GM18951 (cell line): ENCODE data around the gene GALNT9.

Experiments used
- POLR2A ChIP-seq: IDR thresholded peaks from 4 replicates; pipeline ENCODE4 v1.6.1; 2011; ENCODE audit warnings: mild to moderate bottlenecking; ENCODE audit not compliant: insufficient read length, insufficient read depth; ENCODE audit errors: extremely low read depth
- in situ Hi-C: fragments of 300-500 bp; cut with MboI; formaldehyde crosslinking; loops from one replicate; pipeline ENCODE4 v1.12.0; 2022; ENCODE audit warnings: low sequenced_read_pairs, mixed read lengths, inconsistent platforms; ENCODE audit not compliant: unreplicated experiment

Gene GALNT9

GRCh38 chr12:132279184-132279889 lies 50.1 kb downstream of the GALNT9 start:
- no peak for TF ChIP-seq POLR2A
- in situ Hi-C loops: no loop called here

GRCh38 chr12:132278401-132279183 lies 50.8 kb downstream of the GALNT9 start:
- no peak for TF ChIP-seq POLR2A
- in situ Hi-C loops: no loop called here

GRCh38 chr12:132277949-132278348 lies 51.4 kb downstream of the GALNT9 start:
- in situ Hi-C loops: no loop called here
- TF ChIP-seq POLR2A: no peak

GRCh38 chr12:132277374-132277941 lies 51.9 kb downstream of the GALNT9 start:
- TF ChIP-seq POLR2A: no peak
- in situ Hi-C loops: no loop called here

DNA sequence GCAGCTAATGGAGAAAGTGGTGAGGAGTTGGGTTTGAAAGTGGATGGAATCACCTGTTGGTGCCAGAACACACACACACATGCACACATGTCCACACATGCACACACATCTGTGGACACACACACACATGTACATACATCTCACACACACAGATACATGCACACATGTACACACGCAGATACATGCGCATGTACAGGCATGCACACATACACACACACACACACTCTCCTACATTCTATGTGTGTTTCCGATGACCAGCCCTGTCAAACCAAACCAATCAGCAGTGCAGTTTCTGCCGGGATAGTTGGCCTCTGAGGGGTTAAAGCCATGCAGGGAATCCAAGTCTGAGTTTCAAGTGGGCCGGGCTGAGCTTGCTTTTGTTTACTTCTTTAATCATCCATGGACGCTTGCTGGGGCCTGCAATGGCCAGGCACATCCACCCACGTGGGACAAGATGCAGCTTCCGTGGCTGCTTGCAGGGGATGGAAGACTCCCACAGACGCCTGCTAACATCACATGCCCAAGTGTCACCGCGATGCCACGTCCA lies 52.5 kb downstream of the GALNT9 start:
- in situ Hi-C loops: no loop called here
- no peak for TF ChIP-seq POLR2A

GRCh38 chr12:132276066-132276826 lies 53.1 kb downstream of the GALNT9 start:
- no peak for TF ChIP-seq POLR2A
- in situ Hi-C loops: no loop called here

DNA sequence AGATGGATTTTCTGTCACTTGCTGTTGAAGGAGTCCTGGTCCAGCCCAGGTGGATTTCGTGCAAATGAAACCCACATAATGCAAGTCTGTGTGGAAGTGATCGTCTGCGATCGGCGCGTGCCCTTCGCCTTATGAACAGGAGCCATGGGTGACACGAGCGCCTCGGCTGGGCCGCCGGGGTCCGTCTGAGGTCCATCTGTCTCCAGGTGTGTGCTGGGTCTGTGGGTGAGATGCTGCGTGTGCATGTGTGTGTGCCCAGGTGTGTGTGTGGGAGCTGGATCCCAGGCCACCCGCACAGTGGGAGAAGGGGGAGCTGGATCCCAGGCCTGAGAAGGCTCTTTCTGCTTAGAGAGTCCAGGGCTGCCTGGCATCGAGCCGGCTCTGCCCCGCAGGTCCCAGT lies 53.8 kb downstream of the GALNT9 start:
- in situ Hi-C loops: no loop called here
- no peak for TF ChIP-seq POLR2A

DNA sequence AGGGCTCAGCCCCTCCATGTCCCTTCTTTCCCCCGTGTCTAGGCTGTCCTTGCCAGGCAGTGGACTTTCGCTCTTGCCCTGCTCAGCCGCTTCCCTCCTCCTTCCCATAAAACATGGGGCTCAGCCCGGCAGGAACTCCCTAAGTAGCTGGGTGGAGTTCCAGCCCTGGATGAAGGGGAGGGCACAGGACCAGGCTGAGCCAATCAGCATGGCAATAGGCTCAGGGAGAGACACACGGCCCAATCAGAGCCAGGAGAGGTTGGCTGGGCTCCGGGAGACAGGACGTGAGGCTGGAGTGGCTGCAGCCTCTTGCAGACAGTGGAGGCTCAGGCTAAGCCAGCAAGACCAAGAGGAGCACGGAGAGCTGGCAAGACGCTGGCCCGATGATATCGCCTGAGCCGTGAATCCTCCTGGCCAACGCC lies 54.3 kb downstream of the GALNT9 start:
- in situ Hi-C loops: no loop called here
- no peak for TF ChIP-seq POLR2A

- TF ChIP-seq POLR2A: no peak
- in situ Hi-C loops: no loop called here
Observed at GRCh38 chr12:132273992-132274334, 55.4 kb downstream of the GALNT9 start.

GRCh38 chr12:132272711-132273110 lies 56.7 kb downstream of the GALNT9 start:
- in situ Hi-C loops: no loop called here
- no peak for TF ChIP-seq POLR2A

DNA sequence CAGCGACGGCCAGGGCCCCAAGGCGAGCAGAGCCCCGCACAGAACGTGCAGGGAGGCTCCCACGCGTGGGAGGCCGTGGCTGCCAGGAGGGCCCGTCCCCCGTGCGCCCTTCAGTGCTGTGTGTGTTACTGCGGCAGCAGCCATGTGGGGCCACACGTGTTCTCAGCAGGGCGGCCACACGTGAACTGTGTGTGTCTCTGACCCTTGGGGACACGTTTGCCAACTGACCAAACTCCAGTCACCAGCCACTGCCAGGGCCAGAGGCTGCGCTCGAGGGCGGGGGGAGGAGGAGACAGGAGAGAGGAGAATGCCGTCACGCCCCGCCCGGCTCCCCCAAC lies 57.7 kb downstream of the GALNT9 start:
- no peak for TF ChIP-seq POLR2A
- in situ Hi-C loops: no loop called here

GRCh38 chr12:132270969-132271754 lies 58.2 kb downstream of the GALNT9 start:
- no peak for TF ChIP-seq POLR2A
- in situ Hi-C loops: no loop called here
